Measurements from ENCODE around the gene IFIT2.

DNA sequence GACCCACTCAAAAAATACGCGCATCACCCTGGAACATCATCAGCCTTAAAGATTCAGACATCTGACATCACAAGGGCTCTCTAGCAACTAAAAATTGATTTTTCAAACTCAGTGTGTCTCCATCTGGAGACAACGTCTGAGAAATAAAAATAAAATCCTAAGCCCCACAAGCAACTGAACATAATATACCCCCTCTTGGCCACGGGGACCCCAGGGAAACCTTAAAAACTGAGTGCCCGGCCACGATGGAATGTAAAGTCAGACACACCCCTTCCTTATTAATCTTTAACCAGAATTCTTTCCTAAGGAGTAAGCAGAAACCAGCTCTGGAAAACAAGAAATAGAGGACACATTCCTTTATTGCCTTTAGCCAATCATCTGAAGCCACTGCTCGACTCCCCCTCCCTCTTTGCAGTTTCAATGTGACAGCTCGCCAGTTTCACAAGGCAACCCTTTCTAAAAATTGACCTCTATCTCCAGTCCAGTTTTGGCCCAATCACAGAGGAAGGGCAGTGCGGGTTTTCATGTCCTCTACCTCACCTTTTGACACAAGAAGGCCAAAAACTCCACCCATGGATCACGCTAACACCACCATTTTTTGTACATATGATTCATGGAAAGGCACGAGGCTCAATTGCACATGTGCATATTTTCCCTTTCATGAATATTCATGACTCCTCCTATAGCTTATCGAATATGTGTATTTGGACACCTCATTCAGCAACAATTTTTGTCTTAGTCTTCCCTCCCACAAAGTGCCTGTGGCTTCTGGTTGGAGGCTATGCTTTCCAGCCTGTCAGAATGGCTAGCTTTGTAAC is 50.1 kb downstream of the IFIT2 start:
- no peak for TF ChIP-seq SUZ12 (IDR thresholded peaks at IDR 0.05; ENCODE audit: extremely low read depth, insufficient read depth, insufficient read length)
- TF ChIP-seq ZNF274 (IDR thresholded peaks at IDR 0.05; ENCODE audit: low read depth, low read length): no peak

All from NT2/D1 (cell line).